ENCODE results near the gene PRKG1.

The PRKG1 gene

DNA sequence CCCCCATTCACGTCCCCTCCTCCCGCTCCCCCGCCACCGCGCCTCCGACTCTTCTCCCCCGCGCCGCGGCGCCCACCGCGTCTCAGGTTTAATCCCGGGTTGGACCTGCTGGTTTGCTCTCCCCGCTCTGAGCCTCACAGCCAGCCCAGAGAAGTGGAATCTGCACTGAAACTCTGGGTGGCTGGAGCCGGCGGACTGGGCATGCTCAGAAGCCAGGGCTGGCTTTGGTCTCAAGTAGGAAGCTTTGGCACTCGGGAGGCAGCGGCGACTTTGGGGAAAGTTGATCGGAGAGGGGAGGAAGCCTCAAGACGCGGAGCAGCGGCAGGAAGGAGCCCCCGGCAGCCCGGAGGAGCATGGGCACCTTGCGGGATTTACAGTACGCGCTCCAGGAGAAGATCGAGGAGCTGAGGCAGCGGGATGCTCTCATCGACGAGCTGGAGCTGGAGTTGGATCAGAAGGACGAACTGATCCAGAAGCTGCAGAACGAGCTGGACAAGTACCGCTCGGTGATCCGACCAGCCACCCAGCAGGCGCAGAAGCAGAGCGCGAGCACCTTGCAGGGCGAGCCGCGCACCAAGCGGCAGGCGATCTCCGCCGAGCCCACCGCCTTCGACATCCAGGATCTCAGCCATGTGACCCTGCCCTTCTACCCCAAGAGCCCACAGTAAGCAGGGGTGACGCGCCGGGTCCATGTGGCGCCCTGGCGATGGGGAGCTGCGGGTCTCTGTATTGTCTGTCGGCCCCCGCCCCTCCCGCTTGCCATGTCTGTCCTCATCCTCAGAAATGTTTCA lies at the start of gene PRKG1:
PRKG1 (plus strand) TSS at position 250 of the 791 bp plus-strand sequence.
- DNase-seq (ENCODE audit: low spot score): peak; percentile 93

DNA sequence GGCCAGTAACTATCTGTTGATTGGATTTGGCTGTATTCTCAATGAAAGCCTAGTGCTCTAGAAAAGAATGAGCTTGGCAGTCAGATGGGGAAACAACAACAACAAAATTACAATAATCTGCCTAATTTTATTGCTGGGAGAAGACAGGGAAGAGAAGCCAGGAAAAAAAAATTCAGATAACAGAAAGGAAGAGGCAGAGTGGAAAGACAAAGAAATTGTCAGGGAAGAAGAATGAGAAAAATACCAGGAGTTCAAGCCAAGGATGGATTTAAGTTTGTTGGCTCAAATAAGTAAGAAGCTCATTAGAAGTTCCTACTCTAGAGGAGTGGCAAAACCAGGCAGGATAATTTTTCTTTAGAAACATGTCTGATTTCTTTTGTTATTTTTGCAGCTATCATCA lies 45.9 kb upstream of the PRKG1 start:
- no peak for DNase-seq (ENCODE audit: low spot score)

DNA sequence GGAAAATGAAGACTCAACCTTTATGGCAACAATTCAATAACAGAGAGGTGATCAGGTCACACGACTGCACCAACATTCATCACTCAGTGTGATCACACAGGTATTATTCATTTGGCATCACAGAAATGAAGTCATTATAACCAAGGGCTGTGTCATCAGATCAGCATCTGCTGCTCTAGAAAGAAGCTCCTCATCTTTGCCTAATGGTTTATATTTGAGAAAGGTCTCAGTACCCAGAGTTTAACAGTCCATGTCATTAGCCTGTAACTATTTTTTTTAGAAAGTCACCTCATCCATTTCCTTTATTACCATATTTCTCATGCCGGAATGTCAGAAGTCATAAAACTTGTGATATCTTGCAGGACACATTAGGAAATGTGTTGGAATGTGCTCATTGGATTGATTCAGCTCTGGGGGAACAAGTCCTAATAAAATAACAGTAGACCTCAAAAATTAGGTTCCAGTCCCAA lies 45.1 kb upstream of the PRKG1 start:
- DNase-seq (ENCODE audit: low spot score): no peak

DNA sequence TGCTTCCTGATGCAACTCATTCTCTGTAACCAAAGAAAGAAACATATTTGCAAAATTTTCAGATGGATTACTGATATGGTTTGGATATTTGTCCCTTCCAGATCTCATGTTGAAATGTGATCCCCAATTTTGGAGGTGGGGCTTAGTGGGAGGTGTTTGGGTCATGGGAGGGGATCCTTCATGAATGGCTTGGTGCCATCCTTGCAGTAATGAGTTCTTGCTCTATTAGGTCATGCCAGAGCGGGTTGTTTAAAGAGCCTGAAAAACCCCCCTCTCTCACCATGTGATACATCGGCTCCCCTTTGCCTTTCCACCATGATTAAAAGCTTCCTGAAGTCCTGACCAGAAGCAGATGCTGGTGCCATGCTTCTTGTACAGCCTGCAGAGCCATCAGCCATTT lies 43.8 kb upstream of the PRKG1 start:
- no peak for DNase-seq (ENCODE audit: low spot score)

DNA sequence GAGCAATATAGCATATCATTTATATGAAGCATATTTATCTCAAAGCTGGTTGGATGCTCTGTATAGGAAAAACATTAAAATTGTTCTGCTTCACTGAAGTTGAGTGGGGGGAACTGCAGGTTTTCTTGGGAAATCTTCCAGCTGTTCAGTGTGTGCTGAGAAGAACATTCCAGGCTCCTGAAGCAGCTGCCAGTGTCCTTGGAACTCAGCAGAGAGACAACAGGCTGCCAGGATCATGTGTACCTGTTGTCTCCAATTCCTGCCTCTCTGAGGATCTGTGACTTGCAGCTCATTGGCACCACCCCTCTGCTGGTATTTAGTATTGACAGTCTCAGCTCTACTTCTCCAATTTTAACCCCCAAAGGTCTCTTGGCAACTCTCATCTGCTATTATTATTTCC lies 42.3 kb upstream of the PRKG1 start:
- no peak for DNase-seq (ENCODE audit: low spot score)

DNA sequence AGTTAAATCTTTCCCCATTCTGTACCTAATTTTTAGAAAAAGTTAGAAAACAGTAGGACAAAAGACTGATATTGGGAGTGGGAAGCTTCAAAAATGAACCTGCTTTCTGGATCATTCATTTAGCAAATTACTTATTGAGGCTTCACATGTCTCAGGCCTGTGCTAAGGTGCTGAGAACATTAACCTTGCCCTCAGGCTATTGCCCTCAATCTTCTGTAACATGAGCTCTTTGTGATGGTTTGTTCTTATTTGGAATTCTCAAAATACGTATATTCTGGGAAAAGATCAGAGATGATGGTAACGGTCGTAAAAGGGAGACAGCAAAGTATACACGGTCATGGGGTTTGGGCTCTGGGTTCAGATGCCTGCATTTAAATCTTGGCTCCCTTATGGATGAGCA lies 39.5 kb upstream of the PRKG1 start:
- DNase-seq (ENCODE audit: low spot score): no peak

DNA sequence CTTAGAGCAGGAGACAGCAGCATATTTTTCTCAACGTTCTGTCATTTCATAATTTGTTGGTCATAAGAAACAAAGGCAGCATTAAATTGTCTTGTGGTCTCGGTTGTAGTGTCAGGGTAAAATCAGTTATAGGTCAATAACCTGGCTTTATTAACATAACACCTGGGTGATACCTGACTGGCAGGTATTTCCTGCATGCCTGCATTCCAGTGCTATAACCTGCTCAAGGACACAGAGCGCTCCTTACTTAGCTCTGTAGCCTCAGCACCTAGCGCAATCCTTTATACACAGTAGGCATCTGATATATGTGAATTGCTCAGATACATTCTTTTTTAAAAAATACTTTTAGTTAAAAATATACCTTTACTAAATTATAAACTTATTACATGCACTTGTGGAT lies 38.9 kb upstream of the PRKG1 start:
- no peak for DNase-seq (ENCODE audit: low spot score)

DNA sequence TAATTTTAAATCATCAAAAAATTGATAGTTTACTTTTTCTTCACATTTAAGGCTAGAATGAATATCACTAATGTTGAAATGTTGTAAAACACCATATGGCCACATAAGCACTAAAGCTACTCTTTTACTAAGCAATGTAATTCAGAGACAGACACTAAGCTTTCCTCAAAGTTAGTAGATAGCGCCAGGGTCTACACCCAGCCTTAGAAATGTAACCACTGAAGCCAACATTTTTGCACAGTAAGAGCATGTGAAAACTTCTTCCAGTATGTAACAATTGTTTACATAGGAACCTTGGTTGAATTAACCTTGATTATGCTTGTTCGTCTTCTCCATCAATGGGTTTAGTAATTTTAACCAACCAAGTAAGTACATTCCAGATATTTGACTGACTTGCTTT lies 28.4 kb upstream of the PRKG1 start:
- DNase-seq (ENCODE audit: low spot score): no peak

DNA sequence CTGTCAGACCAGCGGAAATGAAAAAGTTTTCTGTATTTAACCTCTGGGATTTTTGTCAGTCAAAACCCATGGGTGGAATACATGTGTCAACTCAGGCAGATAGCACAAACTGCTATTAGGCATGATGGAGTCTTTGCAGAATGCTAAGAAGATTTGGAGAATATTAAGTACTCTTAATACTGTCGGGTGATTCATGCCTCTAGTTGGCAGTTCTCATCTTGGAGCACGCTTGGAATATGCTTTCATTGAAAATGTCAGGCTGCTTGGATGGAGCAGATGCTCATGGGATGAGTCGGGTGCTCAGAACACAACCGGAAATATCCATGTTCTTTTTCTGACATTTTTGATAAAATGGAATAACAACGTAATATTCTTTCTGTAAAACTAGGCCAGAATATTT lies 27.6 kb upstream of the PRKG1 start:
- DNase-seq (ENCODE audit: low spot score): no peak

DNA sequence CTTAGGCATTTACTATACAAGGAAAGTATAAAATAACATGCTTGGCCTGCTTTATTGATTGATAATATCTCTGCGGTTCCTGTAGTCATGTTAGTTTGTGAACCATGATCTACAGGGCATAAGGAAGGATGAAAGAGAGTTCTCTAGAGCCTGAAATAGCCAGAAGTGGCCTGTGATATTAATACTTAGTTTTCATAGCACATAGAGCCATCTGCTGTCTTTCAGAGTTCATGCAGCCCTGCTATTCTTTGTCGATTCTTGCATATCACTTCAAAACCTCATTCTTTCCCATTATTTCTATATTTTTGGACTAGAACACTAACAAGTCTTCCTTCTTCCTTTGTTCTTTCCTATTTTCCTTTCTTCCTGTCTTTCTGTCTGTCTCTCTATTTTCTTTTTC lies 26.4 kb upstream of the PRKG1 start:
- DNase-seq (ENCODE audit: low spot score): no peak

DNA sequence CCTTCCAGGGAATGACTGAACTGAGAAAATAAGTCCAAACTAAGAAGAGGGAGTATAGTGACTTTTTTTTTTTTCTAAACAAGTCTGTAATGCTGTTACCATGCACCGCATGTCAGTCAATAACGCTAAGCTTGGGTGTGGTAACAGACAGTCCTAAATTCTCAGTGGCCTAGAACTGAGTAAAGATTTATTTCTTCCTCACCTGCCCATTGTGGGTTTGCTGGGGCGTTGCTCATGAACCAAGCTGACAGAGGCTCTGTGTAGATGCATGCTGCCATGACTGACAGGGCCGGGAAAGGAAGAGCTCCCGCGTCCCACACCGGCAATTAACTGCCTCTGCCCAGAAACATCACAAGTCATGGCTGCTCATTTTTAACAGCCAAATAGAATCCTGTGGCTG lies 25.5 kb upstream of the PRKG1 start:
- DNase-seq (ENCODE audit: low spot score): no peak

DNA sequence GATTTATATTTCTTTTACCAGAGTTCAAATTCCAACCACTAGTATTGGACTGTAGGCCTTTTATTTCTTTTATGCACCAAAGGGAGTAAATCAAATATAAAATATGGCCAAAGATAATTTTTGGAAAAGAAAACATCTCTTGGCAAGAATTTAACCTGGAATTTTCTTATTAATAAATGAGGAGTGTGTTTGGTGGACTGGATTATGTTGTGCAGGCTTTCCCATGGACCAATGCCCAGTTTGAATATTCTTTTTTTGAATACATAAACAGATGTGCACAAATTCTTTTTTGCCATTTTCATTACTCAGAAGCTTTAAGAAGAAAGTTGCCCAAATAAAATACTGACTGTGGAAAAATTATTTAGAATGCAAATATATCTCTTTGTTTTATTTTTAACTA lies 22.1 kb upstream of the PRKG1 start:
- no peak for DNase-seq (ENCODE audit: low spot score)

DNA sequence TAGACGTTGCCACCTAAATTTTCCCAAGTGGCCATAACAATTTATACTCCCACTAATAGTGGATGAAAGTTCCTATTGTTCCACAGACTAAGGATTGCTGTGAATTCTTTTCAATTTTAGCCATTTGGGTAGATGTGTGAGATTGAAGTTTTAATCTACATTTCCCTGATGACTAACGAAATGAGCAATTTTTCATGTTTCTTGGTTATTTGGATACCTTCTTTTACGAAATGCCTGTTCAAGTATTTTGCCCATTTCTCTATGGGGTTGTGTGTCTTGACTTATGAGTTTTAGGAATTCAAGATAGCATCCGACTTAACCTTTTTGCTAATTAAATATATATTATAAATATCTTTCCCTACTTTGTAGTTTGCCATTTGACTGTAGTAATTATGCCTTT lies 16.4 kb upstream of the PRKG1 start:
- no peak for DNase-seq (ENCODE audit: low spot score)

DNA sequence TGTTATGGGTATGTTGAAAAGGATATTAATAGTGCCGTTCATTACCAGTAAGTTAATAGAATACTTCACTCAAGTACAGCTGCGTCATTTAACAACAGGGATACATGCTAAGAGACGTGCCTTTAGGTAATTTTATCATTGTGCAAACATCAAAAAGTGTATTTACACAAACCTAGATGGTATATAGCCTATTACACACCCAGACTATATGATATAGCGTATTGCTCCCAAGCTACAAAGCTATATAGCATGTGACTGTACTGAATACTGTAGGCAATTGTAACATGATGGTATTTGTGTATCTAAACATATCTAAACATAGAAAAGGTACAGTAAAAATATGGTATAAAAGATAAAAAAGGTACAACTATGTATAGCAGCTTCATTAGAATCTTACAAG lies 11.1 kb upstream of the PRKG1 start:
- no peak for DNase-seq (ENCODE audit: low spot score)

DNA sequence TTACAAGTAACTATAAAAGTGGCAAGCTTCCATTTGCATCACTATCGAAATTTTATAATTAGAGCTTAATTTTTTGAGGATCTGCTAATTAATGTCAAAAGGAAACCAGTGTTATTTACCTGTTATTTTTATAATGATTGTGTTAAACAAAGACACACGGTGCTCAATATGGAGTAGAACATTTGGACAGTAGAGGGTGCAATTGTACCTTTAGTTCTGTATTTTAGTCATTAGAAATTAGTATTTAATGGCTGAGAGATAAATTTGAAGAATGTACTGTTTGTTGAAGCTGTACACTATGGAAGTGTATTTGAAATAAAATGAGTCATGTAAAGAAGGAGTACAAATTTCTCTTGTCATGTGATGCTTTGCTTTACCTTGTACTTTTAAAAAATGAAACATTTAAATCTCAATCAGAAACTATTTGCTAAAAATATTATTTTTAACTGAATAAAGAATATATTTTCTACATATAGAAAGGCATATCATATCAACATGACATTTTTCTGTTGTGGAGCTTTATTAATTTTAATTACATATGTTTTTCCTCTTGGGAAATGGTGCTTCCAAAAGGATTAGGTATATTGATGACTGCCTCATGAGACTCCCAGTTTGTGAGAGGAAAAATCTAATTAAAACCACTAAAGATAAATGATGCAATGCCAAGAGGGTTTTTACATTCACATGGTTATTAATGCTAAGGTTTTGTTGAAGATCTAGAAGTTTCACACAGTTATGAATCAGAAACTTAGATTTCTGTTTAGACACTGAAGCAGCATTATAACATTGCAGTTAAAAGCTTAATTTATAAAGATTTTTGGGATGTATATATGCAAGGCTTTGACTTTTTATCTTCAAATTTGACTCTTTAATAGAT lies 10.4 kb upstream of the PRKG1 start:
- DNase-seq (ENCODE audit: low spot score): no peak

DNA sequence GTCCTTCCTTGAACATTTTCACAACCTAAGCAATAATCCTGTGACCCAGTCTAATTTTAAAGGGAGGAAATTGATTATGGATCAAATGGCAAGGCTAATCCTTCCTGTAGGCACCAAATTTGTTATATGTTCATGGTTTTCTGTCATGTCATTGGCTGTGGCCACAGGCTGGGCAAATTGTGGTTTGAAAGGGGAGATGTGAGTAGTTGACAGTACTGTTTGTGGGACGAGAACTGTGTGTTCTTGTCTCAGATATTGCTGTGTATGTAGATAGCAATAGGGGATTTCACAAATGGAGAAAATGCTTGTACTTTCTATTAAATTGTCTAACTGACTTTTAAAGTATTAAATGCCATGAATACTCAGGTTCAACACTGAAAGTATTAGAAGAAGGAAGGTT lies 8.1 kb upstream of the PRKG1 start:
- DNase-seq (ENCODE audit: low spot score): no peak

DNA sequence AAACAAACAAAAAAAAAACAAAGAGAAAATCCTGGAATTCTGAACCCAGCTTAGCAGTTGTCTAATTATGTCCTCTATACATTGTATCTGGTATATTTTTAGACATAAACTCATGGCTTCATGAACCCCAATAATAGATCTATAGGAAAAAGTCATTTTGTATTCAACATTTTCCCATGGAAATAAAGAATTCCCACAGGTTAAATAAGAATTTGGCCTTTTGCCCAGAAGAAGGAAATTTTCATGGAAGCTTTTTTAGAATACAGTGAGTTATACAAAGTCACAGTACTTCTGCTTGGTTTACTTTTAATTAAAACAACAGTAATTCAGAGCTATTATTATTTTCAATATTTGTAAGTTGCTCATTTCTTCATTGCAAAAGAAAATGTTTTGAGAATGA lies 2.1 kb upstream of the PRKG1 start:
- no peak for DNase-seq (ENCODE audit: low spot score)

DNA sequence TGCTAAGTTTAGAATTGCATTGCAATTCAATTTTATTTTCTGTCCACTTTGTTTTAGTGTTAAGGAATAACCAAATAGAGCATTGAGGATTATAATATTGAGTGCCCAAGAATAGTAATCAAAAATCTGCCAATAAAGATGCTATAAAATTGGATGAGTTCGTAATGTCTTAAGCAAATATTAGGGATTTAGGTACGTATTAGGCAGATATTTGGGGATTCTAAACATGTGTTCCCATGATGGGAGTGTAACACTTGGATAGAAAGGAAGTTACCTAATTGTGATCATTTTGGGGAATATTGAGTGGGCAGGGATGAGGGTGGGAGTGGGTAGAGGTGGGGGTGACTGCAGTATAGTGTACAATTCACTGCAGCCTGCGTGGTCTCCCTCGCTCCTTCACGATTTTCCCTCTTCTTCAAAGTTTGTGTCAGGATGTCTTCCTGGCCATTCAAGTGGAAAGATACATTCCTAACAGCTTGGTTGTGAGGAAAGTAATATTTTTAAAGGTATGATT lies 1.3 kb upstream of the PRKG1 start:
- no peak for DNase-seq (ENCODE audit: low spot score)

DNA sequence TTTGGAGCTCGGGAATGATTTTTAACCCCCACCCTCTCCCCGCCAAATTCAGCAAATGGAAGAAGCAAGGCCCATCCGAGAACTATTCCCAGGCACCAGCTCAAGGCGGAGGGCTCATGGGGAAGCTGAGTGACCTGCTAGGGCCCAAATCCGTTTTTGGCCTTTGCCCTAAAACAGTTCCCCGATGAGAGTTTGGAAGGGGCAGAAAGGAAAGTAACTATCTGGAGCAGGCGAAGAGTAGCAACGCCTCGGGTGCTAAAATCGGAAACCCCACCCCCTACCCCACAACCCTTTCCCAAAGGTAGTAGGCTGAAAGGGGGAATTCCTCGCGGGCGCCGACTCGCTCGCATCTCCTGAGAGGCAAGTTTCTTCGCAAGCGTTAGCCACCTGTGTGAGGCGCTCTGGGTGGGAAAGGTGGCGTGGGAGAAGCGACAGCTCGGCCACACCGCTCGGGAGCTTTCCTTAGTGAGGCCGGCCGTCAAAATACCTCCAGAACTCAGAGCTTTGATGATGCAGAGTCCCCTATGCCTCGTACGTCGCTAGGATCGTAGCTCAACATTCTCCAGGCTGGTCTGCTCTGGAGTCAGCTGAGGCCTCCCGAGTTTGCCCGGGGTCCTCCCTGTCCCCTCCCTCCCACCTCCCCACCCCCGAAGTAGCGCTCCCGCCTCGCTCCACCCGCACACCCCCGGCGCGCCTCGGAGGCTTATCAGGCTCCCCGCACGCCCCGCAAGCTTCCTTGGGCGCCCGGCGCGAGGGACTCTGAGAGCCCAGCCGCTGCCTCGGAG lies 642 bp upstream of the PRKG1 start:
- DNase-seq (ENCODE audit: low spot score): peak; percentile 72

DNA sequence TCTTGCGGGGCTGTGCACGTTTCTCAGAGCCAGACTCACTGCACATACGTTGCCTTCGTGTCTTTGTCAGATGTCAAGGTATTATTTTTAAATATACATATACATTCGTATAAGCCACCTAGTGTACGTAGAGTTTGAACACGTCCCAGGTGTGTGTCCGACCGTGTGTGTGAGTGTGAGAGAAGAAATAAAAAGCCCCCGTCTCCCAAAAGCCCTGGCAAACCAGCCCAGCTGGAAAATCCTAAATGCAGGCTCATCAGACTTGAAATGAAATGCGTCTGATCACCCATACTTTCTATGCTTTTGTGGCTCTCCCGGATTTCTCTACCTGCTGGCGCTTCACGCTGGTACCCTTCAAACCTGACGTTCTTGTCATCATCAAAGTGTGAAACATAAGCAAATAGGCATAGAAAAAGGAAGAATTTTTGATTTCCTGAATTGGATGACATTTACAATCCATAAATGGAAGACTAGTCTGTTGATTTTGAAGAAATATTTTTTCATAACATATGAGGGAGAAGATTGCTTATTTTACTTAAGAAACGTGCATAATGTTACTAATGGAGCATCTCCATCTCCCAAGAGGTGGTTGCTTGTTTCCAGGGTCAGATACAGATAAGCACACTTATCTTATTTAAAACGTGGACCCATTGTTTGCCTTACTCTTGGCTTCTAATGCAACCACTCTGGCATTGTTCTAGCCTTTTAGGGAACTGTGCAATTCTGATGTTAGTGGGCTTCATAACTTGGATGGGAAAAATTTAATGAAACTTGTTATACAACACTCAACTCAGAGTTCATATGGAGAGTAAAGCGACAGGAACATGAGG lies 971 bp downstream of the PRKG1 start:
- DNase-seq (ENCODE audit: low spot score): no peak

DNA sequence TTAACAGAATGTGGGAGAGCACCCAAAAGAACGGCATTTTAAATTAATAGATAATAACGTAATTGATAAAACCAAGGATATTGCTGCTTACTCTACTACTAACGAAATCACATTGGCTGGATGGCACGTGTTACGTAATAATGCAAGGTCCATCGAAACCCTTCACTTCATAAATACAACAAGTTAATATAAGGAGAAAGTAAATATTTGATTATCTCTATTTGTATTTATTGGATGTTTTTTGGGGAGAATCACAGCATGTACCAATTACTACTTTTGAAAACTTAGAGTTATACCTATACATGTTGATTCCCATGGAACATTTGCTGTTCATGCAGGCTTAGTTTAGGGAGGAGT lies 1.6 kb downstream of the PRKG1 start:
- DNase-seq (ENCODE audit: low spot score): no peak

Measured in ecto neural progenitor cell (in vitro differentiated cells).